ENCODE results near the gene BCL11A.

- TF ChIP-seq, protein P1, sequence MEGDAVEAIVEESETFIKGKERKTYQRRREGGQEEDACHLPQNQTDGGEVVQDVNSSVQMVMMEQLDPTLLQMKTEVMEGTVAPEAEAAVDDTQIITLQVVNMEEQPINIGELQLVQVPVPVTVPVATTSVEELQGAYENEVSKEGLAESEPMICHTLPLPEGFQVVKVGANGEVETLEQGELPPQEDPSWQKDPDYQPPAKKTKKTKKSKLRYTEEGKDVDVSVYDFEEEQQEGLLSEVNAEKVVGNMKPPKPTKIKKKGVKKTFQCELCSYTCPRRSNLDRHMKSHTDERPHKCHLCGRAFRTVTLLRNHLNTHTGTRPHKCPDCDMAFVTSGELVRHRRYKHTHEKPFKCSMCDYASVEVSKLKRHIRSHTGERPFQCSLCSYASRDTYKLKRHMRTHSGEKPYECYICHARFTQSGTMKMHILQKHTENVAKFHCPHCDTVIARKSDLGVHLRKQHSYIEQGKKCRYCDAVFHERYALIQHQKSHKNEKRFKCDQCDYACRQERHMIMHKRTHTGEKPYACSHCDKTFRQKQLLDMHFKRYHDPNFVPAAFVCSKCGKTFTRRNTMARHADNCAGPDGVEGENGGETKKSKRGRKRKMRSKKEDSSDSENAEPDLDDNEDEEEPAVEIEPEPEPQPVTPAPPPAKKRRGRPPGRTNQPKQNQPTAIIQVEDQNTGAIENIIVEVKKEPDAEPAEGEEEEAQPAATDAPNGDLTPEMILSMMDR (IDR thresholded peaks at IDR 0.05) = no peak
- no peak for TF ChIP-seq POLR2A (IDR thresholded peaks at IDR 0.05)
These were observed 2.0 kb downstream of the BCL11A start for GRCh38 chr2:60551240-60552077.

Measured in upper lobe of left lung (tissue), 4 donors.